CD14-positive monocyte (primary cell): ENCODE results near the gene RAC3. TPM values are rescaled to one million over a fixed set of nuclear protein-coding genes. Genes with fewer than 3 reads are reported as not detected.

Source experiments
- DNase-seq, 3 donors: peaks; one replicate each; pipeline ENCODE4 v3.0.0-alpha.2; 2011 to 2022
- H2AFZ ChIP-seq: 2 replicates; pipeline ENCODE4 v1.6.0; 2012; ENCODE audit warnings: mild to moderate bottlenecking, low read depth, low read length, inconsistent platforms; ENCODE audit not compliant: insufficient read depth, poor library complexity, severe bottlenecking
- H3K27ac ChIP-seq, 2 donors: 1 replicate in 1 of 2; 2 replicates in 1 of 2; pipeline ENCODE4 v1.5.1; 2012 to 2013; ENCODE audit warnings: low read length in 2 of 2, control low read depth in 1 of 2, inconsistent platforms in 1 of 2, low read depth in 1 of 2, mild to moderate bottlenecking in 1 of 2
- H3K27me3 ChIP-seq, 2 donors: one replicate each; pipeline versions ENCODE4 v1.6.0 to v1.6.1; 2011 to 2013; ENCODE audit warnings: low read length in 2 of 2; ENCODE audit not compliant: control insufficient read depth in 2 of 2, insufficient read depth in 2 of 2
- H3K36me3 ChIP-seq, 2 donors: replicated peaks in 1 of 2; 1 replicate in 1 of 2; 2 replicates in 1 of 2; pipeline versions ENCODE4 v1.5.1 to v1.6.1; 2012 to 2013; ENCODE audit warnings: low read length in 2 of 2, control low read depth in 1 of 2, inconsistent platforms in 1 of 2, mild to moderate bottlenecking in 1 of 2; ENCODE audit not compliant: insufficient read depth in 2 of 2, control insufficient read depth in 1 of 2
- H3K4me1 ChIP-seq, 2 donors: 1 replicate in 1 of 2; 2 replicates in 1 of 2; pipeline versions ENCODE4 v1.5.1 to v1.6.1; 2012 to 2013; ENCODE audit warnings: low read length in 2 of 2, control low read depth in 1 of 2, inconsistent platforms in 1 of 2, mild to moderate bottlenecking in 1 of 2, moderate library complexity in 1 of 2; ENCODE audit not compliant: insufficient read depth in 2 of 2, control insufficient read depth in 1 of 2
- H3K4me2 ChIP-seq: replicated peaks from 2 replicates; pipeline ENCODE3; 2012; ENCODE audit warnings: low read length, moderate library complexity, mild to moderate bottlenecking; ENCODE audit not compliant: poor library complexity, severe bottlenecking; ENCODE audit errors: extremely low read depth
- H3K4me3 ChIP-seq, 3 experiments: fragments of 200-600 bp in 1 of 3; sonication (generic) in 1 of 3; replicated peaks in 1 of 3; 1 replicate in 2 of 3; 2 replicates in 1 of 3; pipeline ENCODE4 v1.5.1; 2011 to 2013; ENCODE audit warnings: low read length in 3 of 3, mild to moderate bottlenecking in 3 of 3, control low read depth in 2 of 3, low read depth in 2 of 3, inconsistent platforms in 1 of 3, moderate library complexity in 1 of 3
- H3K79me2 ChIP-seq: 2 replicates; pipeline ENCODE4 v1.6.0; 2012; ENCODE audit warnings: mild to moderate bottlenecking, control low read depth, inconsistent platforms, low read length, moderate library complexity; ENCODE audit not compliant: insufficient read depth
- H3K9ac ChIP-seq: 2 replicates; pipeline ENCODE4 v1.6.0; 2017; ENCODE audit warnings: low read length, mild to moderate bottlenecking; ENCODE audit not compliant: insufficient read depth, poor library complexity, severe bottlenecking
- H3K9me3 ChIP-seq, 2 donors: replicated peaks in 1 of 2; 1 replicate in 1 of 2; 2 replicates in 1 of 2; pipeline versions ENCODE4 v1.5.1 to v1.6.1; 2012 to 2013; ENCODE audit warnings: low read length in 2 of 2, control low read depth in 1 of 2; ENCODE audit not compliant: control insufficient read depth in 1 of 2, insufficient read depth in 1 of 2
- H4K20me1 ChIP-seq: 2 replicates; pipeline ENCODE4 v1.6.0; 2012; ENCODE audit warnings: mild to moderate bottlenecking, low read length, control low read depth, moderate library complexity; ENCODE audit not compliant: insufficient read depth
- H3K27ac Mint-ChIP-seq, 7 donors: one replicate each; pipeline ENCODE4 v1.8.0; 2020; ENCODE audit warnings: mild to moderate bottlenecking in 7 of 7, mixed read lengths in 7 of 7, moderate library complexity in 6 of 7, inconsistent platforms in 2 of 7
- H3K27me3 Mint-ChIP-seq, 3 donors: one replicate each; pipeline ENCODE4 v1.8.0; 2021 to 2022; ENCODE audit warnings: low read depth in 3 of 3, mild to moderate bottlenecking in 3 of 3, mixed read lengths in 3 of 3, moderate library complexity in 3 of 3, inconsistent platforms in 1 of 3
- H3K36me3 Mint-ChIP-seq, 2 donors: one replicate each; pipeline ENCODE4 v1.8.0; 2020; ENCODE audit warnings: mixed read lengths in 2 of 2, inconsistent platforms in 1 of 2, mild to moderate bottlenecking in 1 of 2
- H3K4me1 Mint-ChIP-seq: one replicate; pipeline ENCODE4 v1.8.0; 2020; ENCODE audit warnings: mild to moderate bottlenecking, mixed read lengths
- H3K4me3 Mint-ChIP-seq, 2 donors: one replicate each; pipeline ENCODE4 v1.8.0; 2020; ENCODE audit warnings: mild to moderate bottlenecking in 2 of 2, mixed read lengths in 2 of 2, moderate library complexity in 1 of 2
- H3K9me3 Mint-ChIP-seq, 7 donors: one replicate each; pipeline ENCODE4 v1.8.0; 2020 to 2022; ENCODE audit warnings: mixed read lengths in 7 of 7, mild to moderate bottlenecking in 6 of 7, moderate library complexity in 6 of 7, inconsistent platforms in 2 of 7
- CTCF ChIP-seq: fragments of 200-600 bp; IDR thresholded peaks from one replicate; pipeline ENCODE4 v1.8.0; 2022; ENCODE audit warnings: antibody characterized with exemption, mild to moderate bottlenecking
- WGBS: methylation state at CpG from one replicate; pipeline ENCODE4 v1.1.5; 2013; ENCODE audit warnings: missing lambda C conversion rate; ENCODE audit not compliant: insufficient coverage; 5-methylcytosine and 5-hydroxymethylcytosine counted together
- intact Hi-C, 2 donors: fragments of 100-400 bp; cut with micrococcal nuclease; formaldehyde crosslinking; loops; one replicate each; pipeline versions ENCODE4 v1.15.0 to v1.15.1; 2023
- polyA plus RNA-seq, 3 donors: library from polyadenylated mRNA; depleted of rRNA in 1 of 3; unstranded in 2 of 3; stranded (reverse) in 1 of 3; fragments of 300-500 nt in 2 of 3; fragments of >200 nt in 1 of 3; fragmentation: Illumina TruSeq in 2 of 3; gene quantifications; 1 replicate in 2 of 3; 2 replicates in 1 of 3; pipeline ENCODE4 v1.2.3, GENCODE V29; 2012 to 2021

Gene RAC3
- polyA plus RNA-seq, 3 donors = 1.8 TPM; not detected in 2

GRCh38 chr17:82007495-82008257, 23.8 kb upstream of the RAC3 start:
- Histone ChIP-seq H3K9me3 (no peaks in the 10 kb centered on the region), H2AFZ (no peak overlapping the region), H3K9ac (no peak overlapping the region), H3K4me3 (no peak overlapping the region), H3K4me1 (no peaks in the 10 kb centered on the region), H3K27ac (no peak overlapping the region), H3K79me2 (no peaks in the 10 kb centered on the region), H4K20me1 (peaks cover 7% of the 10 kb centered on the region), H3K36me3 (peaks cover 9 to 11% of the 10 kb centered on the region in 2 donors), H3K4me2 (no peak overlapping the region), H3K27me3 (no peaks in the 10 kb centered on the region)
- Mint-ChIP-seq H3K4me1 (no peaks in the 10 kb centered on the region), H3K9me3 (no peaks in the 10 kb centered on the region), H3K27ac (no peak overlapping the region), H3K36me3 (peaks cover 2 to 14% of the 10 kb centered on the region in 2 donors), H3K27me3 (peaks cover 2 to 4% (median 2%) of the 10 kb centered on the region in 3 donors), H3K4me3 (no peak overlapping the region)
- DNase-seq = no peak
- intact Hi-C loops = no loop called here
- no peak for TF ChIP-seq CTCF
- 90% methylated on average over 30 of the region's 30 CpGs for WGBS

- Mint-ChIP-seq H3K27me3 (peaks cover 2 to 4% (median 2%) of the 10 kb centered on the region in 3 donors), H3K27ac (no peak overlapping the region), H3K4me1 (no peaks in the 10 kb centered on the region), H3K36me3 (peaks cover 2 to 17% of the 10 kb centered on the region in 2 donors), H3K9me3 (no peaks in the 10 kb centered on the region), H3K4me3 (no peak overlapping the region)
- WGBS = 99% methylated on average over 16 of the region's 26 CpGs
- intact Hi-C loops = no loop called here
- Histone ChIP-seq H3K4me2 (no peak overlapping the region), H3K27me3 (no peaks in the 10 kb centered on the region), H4K20me1 (peaks cover 7% of the 10 kb centered on the region), H3K79me2 (no peaks in the 10 kb centered on the region), H2AFZ (no peak overlapping the region), H3K27ac (no peak overlapping the region), H3K9me3 (no peaks in the 10 kb centered on the region), H3K36me3 (peaks cover 9 to 11% of the 10 kb centered on the region in 2 donors), H3K4me1 (no peaks in the 10 kb centered on the region), H3K4me3 (no peak overlapping the region), H3K9ac (no peak overlapping the region)
- no peak for TF ChIP-seq CTCF
- DNase-seq = no peak
These were observed 23.1 kb upstream of the RAC3 start for GRCh38 chr17:82008258-82008940.
